ENCODE data around the gene CA9. TPM values are rescaled to one million over a fixed set of nuclear protein-coding genes. Genes with fewer than 3 reads are reported as not detected.

Gene CA9
- total RNA-seq, 4 donors from 2014 or later, result 0.14 TPM; not detected in 3

DNA sequence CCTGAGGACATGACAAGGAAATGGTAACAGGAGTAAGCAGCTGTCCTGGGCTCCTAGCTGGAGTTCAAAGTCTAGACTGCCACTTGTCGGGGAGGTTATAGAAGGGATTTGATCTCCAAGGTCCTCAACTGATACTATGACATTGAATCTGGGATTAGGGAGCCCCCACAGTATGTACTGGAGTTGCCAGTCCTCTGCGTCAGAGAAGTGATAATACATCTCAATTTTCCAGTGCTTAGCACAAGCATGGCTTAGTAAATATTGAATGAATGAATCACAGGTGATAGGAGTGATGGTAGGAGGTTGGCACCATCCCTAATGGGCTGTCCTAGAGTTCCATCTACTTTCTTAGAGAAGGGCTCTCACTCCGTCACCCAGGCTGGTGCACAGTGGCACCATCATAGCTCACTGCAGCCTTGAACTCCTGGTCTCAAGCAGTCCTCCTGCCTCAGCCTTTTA lies 22.2 kb downstream of the CA9 start:
- intact Hi-C loops (cut with DNase I; ENCODE audit: low total_unique reads), result no loop called here
- no peaks in the 10 kb centered on the region for H3K4me1 ChIP-seq

DNA sequence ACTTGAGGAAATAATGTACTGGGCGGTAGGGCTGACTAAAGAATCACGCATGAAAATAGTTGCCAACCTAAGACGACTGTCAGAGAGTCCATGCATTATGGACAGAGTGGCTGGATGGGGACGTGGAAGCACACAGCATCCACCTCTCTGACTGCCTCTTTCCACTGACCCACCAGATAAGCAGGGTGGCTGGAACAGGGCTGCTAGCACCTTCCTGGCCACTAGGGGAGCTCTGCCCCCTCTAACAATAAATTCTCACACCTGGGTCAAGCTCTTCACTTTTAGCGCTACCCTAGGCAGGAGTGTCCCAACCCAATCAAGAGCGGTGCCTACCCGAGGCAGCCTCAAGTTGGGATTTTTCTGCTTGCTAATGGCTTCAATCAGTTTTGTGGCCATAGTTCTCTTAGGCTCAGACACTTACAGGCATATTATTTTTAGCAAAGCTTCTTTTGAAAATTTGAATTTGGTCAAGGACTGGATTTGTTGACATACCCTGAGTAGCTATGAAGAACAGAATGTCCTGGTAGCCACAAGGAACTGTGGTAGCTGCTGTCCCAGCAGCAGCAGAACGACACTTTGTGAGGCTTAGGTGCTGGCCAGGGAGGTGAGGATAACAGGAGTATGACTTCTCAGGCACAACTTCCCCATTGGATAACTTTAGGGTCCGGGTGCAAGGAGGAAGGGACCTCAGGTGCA lies 22.9 kb downstream of the CA9 start:
- Histone ChIP-seq H3K27me3 (no peaks in the 10 kb centered on the region), H3K9me3 (no peaks in the 10 kb centered on the region), H3K27ac (peak overlapping the region; percentile 55 to 62), H3K36me3 (no peaks in the 10 kb centered on the region), H3K4me1 (no peaks in the 10 kb centered on the region), H3K4me3 (no peak overlapping the region)
- no peak for TF ChIP-seq POLR2A (IDR thresholded peaks at IDR 0.05)
- TF ChIP-seq, protein P1, sequence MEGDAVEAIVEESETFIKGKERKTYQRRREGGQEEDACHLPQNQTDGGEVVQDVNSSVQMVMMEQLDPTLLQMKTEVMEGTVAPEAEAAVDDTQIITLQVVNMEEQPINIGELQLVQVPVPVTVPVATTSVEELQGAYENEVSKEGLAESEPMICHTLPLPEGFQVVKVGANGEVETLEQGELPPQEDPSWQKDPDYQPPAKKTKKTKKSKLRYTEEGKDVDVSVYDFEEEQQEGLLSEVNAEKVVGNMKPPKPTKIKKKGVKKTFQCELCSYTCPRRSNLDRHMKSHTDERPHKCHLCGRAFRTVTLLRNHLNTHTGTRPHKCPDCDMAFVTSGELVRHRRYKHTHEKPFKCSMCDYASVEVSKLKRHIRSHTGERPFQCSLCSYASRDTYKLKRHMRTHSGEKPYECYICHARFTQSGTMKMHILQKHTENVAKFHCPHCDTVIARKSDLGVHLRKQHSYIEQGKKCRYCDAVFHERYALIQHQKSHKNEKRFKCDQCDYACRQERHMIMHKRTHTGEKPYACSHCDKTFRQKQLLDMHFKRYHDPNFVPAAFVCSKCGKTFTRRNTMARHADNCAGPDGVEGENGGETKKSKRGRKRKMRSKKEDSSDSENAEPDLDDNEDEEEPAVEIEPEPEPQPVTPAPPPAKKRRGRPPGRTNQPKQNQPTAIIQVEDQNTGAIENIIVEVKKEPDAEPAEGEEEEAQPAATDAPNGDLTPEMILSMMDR (IDR thresholded peaks at IDR 0.05), result peak; percentile 72 to 90 (median 80)
- intact Hi-C loops (cut with DNase I; ENCODE audit: low total_unique reads), result no loop called here
- peak; percentile 68 to 71 for DNase-seq

More for the DNA sequence above, 22.2 kb downstream of the CA9 start:
- no peak for DNase-seq
- H3K4me3 ChIP-seq, result no peak overlapping the region
- peak overlapping the region; percentile 55 to 62 for H3K27ac ChIP-seq
- no peaks in the 10 kb centered on the region for H3K36me3 ChIP-seq
- H3K27me3 ChIP-seq, result no peaks in the 10 kb centered on the region
- no peaks in the 10 kb centered on the region for H3K9me3 ChIP-seq
- TF ChIP-seq, protein P1 (IDR thresholded peaks at IDR 0.05), result no peak
- no peak for TF ChIP-seq POLR2A (IDR thresholded peaks at IDR 0.05)

DNA sequence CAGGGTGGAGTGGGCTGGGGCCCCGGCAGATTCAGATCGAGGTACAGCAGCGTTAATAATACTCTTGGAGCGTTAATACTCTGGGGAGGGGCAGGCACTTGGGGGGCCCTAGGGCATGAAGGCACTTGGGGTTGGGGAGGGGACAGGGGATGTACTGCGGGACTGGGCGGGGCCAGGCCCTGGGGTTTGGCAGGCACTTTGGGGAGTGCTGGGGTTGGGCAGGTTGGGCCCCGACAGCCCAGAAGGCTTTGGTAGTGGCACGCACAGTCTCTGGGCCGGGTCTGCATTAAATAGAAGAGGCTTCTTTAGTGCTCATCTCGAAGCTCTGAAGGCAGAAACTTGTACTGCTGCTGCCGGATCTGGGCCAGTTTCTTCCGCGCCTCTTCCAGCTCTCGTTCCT lies 23.8 kb downstream of the CA9 start:
- H3K27ac ChIP-seq, result peak overlapping the region; percentile 55 to 62
- no peaks in the 10 kb centered on the region for H3K36me3 ChIP-seq
- intact Hi-C loops (cut with DNase I; ENCODE audit: low total_unique reads), result no loop called here
- DNase-seq, result peak in 1 of 2 donors; percentile 23
- no peaks in the 10 kb centered on the region for H3K4me1 ChIP-seq
- no peak for TF ChIP-seq POLR2A (IDR thresholded peaks at IDR 0.05)
- TF ChIP-seq, protein P1 (IDR thresholded peaks at IDR 0.05), result no peak
- no peaks in the 10 kb centered on the region for H3K27me3 ChIP-seq
- no peak overlapping the region for H3K4me3 ChIP-seq
- no peaks in the 10 kb centered on the region for H3K9me3 ChIP-seq

DNA sequence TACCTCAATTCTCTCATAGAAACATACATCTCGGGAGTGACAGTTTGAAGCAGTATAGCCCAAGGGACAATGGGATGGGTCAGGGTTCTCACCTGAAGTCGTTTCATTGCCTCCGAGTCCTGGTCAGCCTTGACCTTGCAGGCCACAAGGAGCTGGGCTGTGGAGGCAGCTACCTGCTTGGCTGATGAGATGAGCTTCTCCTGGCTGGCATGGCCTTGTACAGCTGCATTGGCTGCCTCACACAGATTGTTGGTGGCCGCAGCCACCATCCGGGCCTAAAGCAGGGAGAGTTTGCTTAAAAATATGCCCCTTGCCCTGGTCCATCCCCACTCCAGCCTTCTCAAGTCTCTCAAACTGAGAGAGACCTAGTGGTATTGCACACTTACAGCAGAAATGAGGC lies 24.5 kb downstream of the CA9 start:
- intact Hi-C loops (cut with DNase I; ENCODE audit: low total_unique reads), result no loop called here
- Histone ChIP-seq H3K27ac (peak overlapping the region in 1 of 2 donors; percentile 62), H3K4me1 (no peaks in the 10 kb centered on the region), H3K36me3 (no peaks in the 10 kb centered on the region), H3K4me3 (no peak overlapping the region), H3K27me3 (no peaks in the 10 kb centered on the region), H3K9me3 (no peaks in the 10 kb centered on the region)
- no peak for DNase-seq
- TF ChIP-seq, protein P1 (IDR thresholded peaks at IDR 0.05), result no peak
- TF ChIP-seq POLR2A (IDR thresholded peaks at IDR 0.05), result no peak

DNA sequence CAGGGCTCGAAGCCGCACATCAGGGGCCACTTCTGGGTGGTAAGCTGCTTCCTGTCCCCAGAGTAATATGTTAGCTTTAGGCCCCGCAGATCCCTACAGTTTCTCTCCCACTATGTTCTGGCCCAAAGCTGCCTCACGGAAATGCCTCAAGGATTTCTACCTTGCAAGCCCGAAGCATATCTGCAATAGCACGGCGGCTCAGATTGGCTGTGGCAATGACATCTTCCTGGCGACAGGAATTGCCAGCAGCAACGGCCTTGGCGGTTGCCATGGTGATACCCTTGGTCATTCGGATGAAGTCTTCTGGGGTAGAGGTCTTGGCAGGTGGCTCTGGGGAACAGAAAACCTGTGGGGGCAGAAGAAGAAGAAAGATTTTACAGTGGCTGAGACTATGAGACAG lies 26.3 kb downstream of the CA9 start:
- intact Hi-C loops (cut with DNase I; ENCODE audit: low total_unique reads), result no loop called here
- H3K27ac ChIP-seq, result no peak overlapping the region
- DNase-seq, result no peak
- no peaks in the 10 kb centered on the region for H3K4me1 ChIP-seq
- TF ChIP-seq POLR2A (IDR thresholded peaks at IDR 0.05), result no peak
- TF ChIP-seq, protein P1 (IDR thresholded peaks at IDR 0.05), result no peak
- no peak overlapping the region for H3K4me3 ChIP-seq
- no peaks in the 10 kb centered on the region for H3K27me3 ChIP-seq
- H3K9me3 ChIP-seq, result no peaks in the 10 kb centered on the region
- no peaks in the 10 kb centered on the region for H3K36me3 ChIP-seq

Measured in uterus (tissue), 4 donors.